Activated naive CD8-positive, alpha-beta T cell treated with anti-CD3 and anti-CD28 coated beads, Interleukin-2, amount 50 U/mL, for 24 hours (primary cell): ENCODE measurements around the gene GLB1L3.

Experiments used
- ATAC-seq: fragments of 150-1000 bp; cut with Tn5 transposase; one replicate; pipeline ENCODE4 v1.10.0; 2021
- DNase-seq: peaks from one replicate; pipeline ENCODE4 v3.0.0; 2021
- H3K27ac Mint-ChIP-seq: one replicate; pipeline ENCODE4 v1.8.0; 2021; ENCODE audit warnings: mild to moderate bottlenecking, mixed read lengths
- H3K27me3 Mint-ChIP-seq: one replicate; pipeline ENCODE4 v1.8.0; 2021; ENCODE audit warnings: mixed read lengths
- H3K36me3 Mint-ChIP-seq: one replicate; pipeline ENCODE4 v1.8.0; 2021; ENCODE audit warnings: low read depth, mixed read lengths
- H3K4me1 Mint-ChIP-seq: one replicate; pipeline ENCODE4 v1.8.0; 2021; ENCODE audit warnings: mixed read lengths
- H3K4me3 Mint-ChIP-seq: one replicate; pipeline ENCODE4 v1.8.0; 2021; ENCODE audit warnings: mild to moderate bottlenecking, moderate library complexity, mixed read lengths
- H3K9me3 Mint-ChIP-seq: one replicate; pipeline ENCODE4 v1.8.0; 2021; ENCODE audit warnings: mixed read lengths

Gene GLB1L3

GRCh38 chr11:134275534-134276395 is at the start of gene GLB1L3:
Gene GLB1L3 (plus strand): TSS chr11:134276379. CDS start chr11:134276741, 362 bp downstream.
- H3K36me3 Mint-ChIP-seq: peaks cover 8% of the 10 kb centered on the region
- ATAC-seq: peak; percentile 88
- peaks cover 18% of the 10 kb centered on the region for H3K27me3 Mint-ChIP-seq
- peak within 1 kb of the TSS; percentile 93 for H3K4me3 Mint-ChIP-seq
- H3K27ac Mint-ChIP-seq: peak within 1 kb of the TSS; percentile 85
- peak; percentile 76 for DNase-seq
- H3K9me3 Mint-ChIP-seq: no peaks in the 10 kb centered on the region
- peaks cover 38% of the 10 kb centered on the region for H3K4me1 Mint-ChIP-seq

GRCh38 chr11:134226806-134227325 is 49.3 kb upstream of the GLB1L3 start:
- no peak overlapping the region for H3K27ac Mint-ChIP-seq
- DNase-seq (no peak), ATAC-seq (no peak)
- H3K36me3 Mint-ChIP-seq: peaks cover 16% of the 10 kb centered on the region
- peaks cover 77% of the 10 kb centered on the region for H3K4me1 Mint-ChIP-seq
- H3K27me3 Mint-ChIP-seq: peaks cover 3% of the 10 kb centered on the region
- H3K9me3 Mint-ChIP-seq: no peaks in the 10 kb centered on the region
- H3K4me3 Mint-ChIP-seq: peak overlapping the region; percentile 91

GRCh38 chr11:134228625-134229024 is 47.6 kb upstream of the GLB1L3 start:
- Mint-ChIP-seq H3K27ac (peak overlapping the region; percentile 7), H3K4me3 (no peak overlapping the region), H3K4me1 (peaks cover 76% of the 10 kb centered on the region), H3K36me3 (peaks cover 5% of the 10 kb centered on the region), H3K27me3 (peaks cover 3% of the 10 kb centered on the region), H3K9me3 (no peaks in the 10 kb centered on the region)
- DNase-seq (peak; percentile 34), ATAC-seq (peak; percentile 13)

- no peaks in the 10 kb centered on the region for H3K27me3 Mint-ChIP-seq
- no peaks in the 10 kb centered on the region for H3K9me3 Mint-ChIP-seq
- no peak overlapping the region for H3K4me3 Mint-ChIP-seq
- H3K27ac Mint-ChIP-seq: no peak overlapping the region
- no peaks in the 10 kb centered on the region for H3K36me3 Mint-ChIP-seq
- no peak for DNase-seq
- no peak for ATAC-seq
- H3K4me1 Mint-ChIP-seq: peaks cover 71% of the 10 kb centered on the region
Measured at GRCh38 chr11:134229126-134229790, 46.9 kb upstream of the GLB1L3 start.

GRCh38 chr11:134230339-134230738 is 45.8 kb upstream of the GLB1L3 start:
- Mint-ChIP-seq H3K27me3 (no peaks in the 10 kb centered on the region), H3K27ac (no peak overlapping the region), H3K9me3 (no peaks in the 10 kb centered on the region), H3K36me3 (peaks cover 4% of the 10 kb centered on the region), H3K4me1 (peaks cover 71% of the 10 kb centered on the region), H3K4me3 (no peak overlapping the region)
- no peak for DNase-seq
- ATAC-seq: no peak

GRCh38 chr11:134231958-134232659 is 44.1 kb upstream of the GLB1L3 start:
- no peaks in the 10 kb centered on the region for H3K9me3 Mint-ChIP-seq
- DNase-seq (no peak), ATAC-seq (no peak)
- H3K27ac Mint-ChIP-seq: peak overlapping the region; percentile 13
- peaks cover 7% of the 10 kb centered on the region for H3K36me3 Mint-ChIP-seq
- H3K4me3 Mint-ChIP-seq: no peak overlapping the region
- H3K4me1 Mint-ChIP-seq: peaks cover 53% of the 10 kb centered on the region
- no peaks in the 10 kb centered on the region for H3K27me3 Mint-ChIP-seq

- ATAC-seq: no peak
- no peak overlapping the region for H3K27ac Mint-ChIP-seq
- H3K27me3 Mint-ChIP-seq: no peaks in the 10 kb centered on the region
- H3K36me3 Mint-ChIP-seq: peaks cover 10% of the 10 kb centered on the region
- H3K4me3 Mint-ChIP-seq: no peak overlapping the region
- DNase-seq: no peak
- peaks cover 37% of the 10 kb centered on the region for H3K4me1 Mint-ChIP-seq
- no peaks in the 10 kb centered on the region for H3K9me3 Mint-ChIP-seq
Measured at GRCh38 chr11:134233729-134234179, 42.4 kb upstream of the GLB1L3 start.

- Mint-ChIP-seq H3K36me3 (peaks cover 10% of the 10 kb centered on the region), H3K27me3 (no peaks in the 10 kb centered on the region), H3K27ac (no peak overlapping the region), H3K9me3 (no peaks in the 10 kb centered on the region), H3K4me3 (no peak overlapping the region), H3K4me1 (peaks cover 20% of the 10 kb centered on the region)
- ATAC-seq (no peak), DNase-seq (no peak)
Measured at GRCh38 chr11:134235399-134235798, 40.8 kb upstream of the GLB1L3 start.

- peaks cover 13% of the 10 kb centered on the region for H3K4me1 Mint-ChIP-seq
- no peaks in the 10 kb centered on the region for H3K27me3 Mint-ChIP-seq
- H3K4me3 Mint-ChIP-seq: no peak overlapping the region
- H3K27ac Mint-ChIP-seq: no peak overlapping the region
- H3K9me3 Mint-ChIP-seq: no peaks in the 10 kb centered on the region
- DNase-seq: no peak
- peaks cover 10% of the 10 kb centered on the region for H3K36me3 Mint-ChIP-seq
- ATAC-seq: no peak
Measured at GRCh38 chr11:134236834-134237556, 39.2 kb upstream of the GLB1L3 start.

GRCh38 chr11:134237557-134237922 is 38.6 kb upstream of the GLB1L3 start:
- DNase-seq (no peak), ATAC-seq (no peak)
- H3K27me3 Mint-ChIP-seq: no peaks in the 10 kb centered on the region
- H3K27ac Mint-ChIP-seq: no peak overlapping the region
- peaks cover 10% of the 10 kb centered on the region for H3K36me3 Mint-ChIP-seq
- H3K4me3 Mint-ChIP-seq: no peak overlapping the region
- H3K9me3 Mint-ChIP-seq: no peaks in the 10 kb centered on the region
- H3K4me1 Mint-ChIP-seq: peaks cover 8% of the 10 kb centered on the region

GRCh38 chr11:134238956-134239355 is 37.2 kb upstream of the GLB1L3 start:
- Mint-ChIP-seq H3K36me3 (peaks cover 13% of the 10 kb centered on the region), H3K4me3 (no peak overlapping the region), H3K4me1 (no peaks in the 10 kb centered on the region), H3K27me3 (no peaks in the 10 kb centered on the region), H3K27ac (no peak overlapping the region), H3K9me3 (no peaks in the 10 kb centered on the region)
- ATAC-seq (no peak), DNase-seq (no peak)

- H3K4me1 Mint-ChIP-seq: no peaks in the 10 kb centered on the region
- no peak overlapping the region for H3K27ac Mint-ChIP-seq
- no peaks in the 10 kb centered on the region for H3K27me3 Mint-ChIP-seq
- no peak overlapping the region for H3K4me3 Mint-ChIP-seq
- peaks cover 14% of the 10 kb centered on the region for H3K36me3 Mint-ChIP-seq
- no peak for ATAC-seq
- H3K9me3 Mint-ChIP-seq: no peaks in the 10 kb centered on the region
- DNase-seq: no peak
Measured at GRCh38 chr11:134240592-134240991, 35.6 kb upstream of the GLB1L3 start.

GRCh38 chr11:134242376-134242775 is 33.8 kb upstream of the GLB1L3 start:
- H3K9me3 Mint-ChIP-seq: no peaks in the 10 kb centered on the region
- no peak overlapping the region for H3K4me3 Mint-ChIP-seq
- no peak overlapping the region for H3K27ac Mint-ChIP-seq
- DNase-seq (no peak), ATAC-seq (no peak)
- no peaks in the 10 kb centered on the region for H3K27me3 Mint-ChIP-seq
- H3K36me3 Mint-ChIP-seq: peaks cover 14% of the 10 kb centered on the region
- no peaks in the 10 kb centered on the region for H3K4me1 Mint-ChIP-seq

- Mint-ChIP-seq H3K27me3 (no peaks in the 10 kb centered on the region), H3K4me1 (no peaks in the 10 kb centered on the region), H3K36me3 (peaks cover 18% of the 10 kb centered on the region), H3K9me3 (no peaks in the 10 kb centered on the region), H3K27ac (no peak overlapping the region), H3K4me3 (no peak overlapping the region)
- no peak for ATAC-seq
- DNase-seq: no peak
Measured at GRCh38 chr11:134243913-134244312, 32.3 kb upstream of the GLB1L3 start.
